GM18519 (cell line): ENCODE measurements around the gene DUSP6.

Experiments
- ATAC-seq: cut with Tn5 transposase; IDR thresholded peaks from one replicate; pipeline ENCODE4 v1.9.1; 2021; ENCODE audit warnings: mild to moderate bottlenecking, moderate library complexity; ENCODE audit not compliant: unreplicated experiment, low FRiP score

Gene DUSP6

DNA sequence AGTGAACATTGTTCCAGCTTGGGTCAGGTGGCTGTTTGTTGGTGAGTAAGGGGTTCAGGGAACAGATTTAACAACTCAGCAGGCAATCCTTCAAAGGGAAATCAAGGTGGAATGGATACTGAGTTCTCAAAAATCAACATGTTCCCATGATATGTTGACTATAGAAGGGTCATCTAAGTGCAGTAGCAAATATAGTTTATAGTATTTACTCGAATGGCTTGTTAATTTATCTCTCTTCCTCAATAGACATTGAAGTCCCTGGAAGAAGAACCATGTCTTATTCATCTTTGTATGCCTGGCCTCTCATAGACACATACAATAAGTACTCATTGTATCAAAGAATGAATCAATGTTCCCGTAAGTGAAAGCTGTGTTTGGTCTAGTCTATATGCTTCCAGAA lies 24.5 kb upstream of the DUSP6 start:
- no peak for ATAC-seq

GRCh38 chr12:89376202-89376529 lies 23.9 kb upstream of the DUSP6 start:
- no peak for ATAC-seq

DNA sequence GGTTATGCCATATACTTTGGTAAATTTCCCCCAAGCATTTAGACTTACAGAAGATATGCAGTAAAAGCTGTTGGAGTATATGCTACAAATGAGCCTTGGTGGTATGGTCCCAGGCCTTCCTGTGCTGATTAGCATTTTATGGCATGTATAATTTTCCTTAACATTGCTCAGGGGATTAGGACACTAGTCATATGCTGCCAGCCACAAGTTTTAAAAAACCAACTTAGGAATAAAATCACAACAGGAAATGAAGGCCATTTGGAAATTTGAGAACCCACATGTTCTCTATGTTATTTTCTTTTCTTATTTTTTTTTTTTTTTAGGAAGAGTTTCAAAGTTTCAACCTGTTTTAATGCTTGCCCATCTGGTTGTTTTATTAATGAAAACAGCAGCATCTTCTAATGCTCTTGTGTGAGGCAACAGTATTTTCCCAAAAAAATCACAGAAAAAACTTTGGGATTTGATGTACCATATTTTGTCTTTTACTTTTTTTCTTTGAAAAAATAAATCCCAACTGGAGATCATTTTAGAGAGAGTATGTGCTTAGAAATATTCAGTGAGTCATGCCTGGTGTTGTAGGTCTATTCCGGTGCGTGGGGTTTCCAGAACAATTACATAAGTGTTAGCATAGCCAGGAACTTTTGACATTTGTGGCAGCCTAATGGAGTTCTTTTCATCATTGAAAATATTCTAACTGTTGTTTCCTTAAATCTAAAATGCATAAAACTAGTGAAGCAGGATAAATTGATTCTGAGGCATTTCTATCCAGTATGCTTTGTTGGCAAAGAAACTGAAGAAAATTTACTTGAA lies 21.7 kb upstream of the DUSP6 start:
- ATAC-seq, result no peak

- ATAC-seq, result no peak
These were observed 20.5 kb upstream of the DUSP6 start for GRCh38 chr12:89372584-89373370.

GRCh38 chr12:89370850-89371249 lies 18.5 kb upstream of the DUSP6 start:
- no peak for ATAC-seq

- no peak for ATAC-seq
These were observed 18.1 kb upstream of the DUSP6 start for GRCh38 chr12:89370421-89370831.

GRCh38 chr12:89369166-89369565 lies 16.9 kb upstream of the DUSP6 start:
- ATAC-seq, result no peak

- ATAC-seq, result no peak
These were observed 16.1 kb upstream of the DUSP6 start for GRCh38 chr12:89368391-89368790.

DNA sequence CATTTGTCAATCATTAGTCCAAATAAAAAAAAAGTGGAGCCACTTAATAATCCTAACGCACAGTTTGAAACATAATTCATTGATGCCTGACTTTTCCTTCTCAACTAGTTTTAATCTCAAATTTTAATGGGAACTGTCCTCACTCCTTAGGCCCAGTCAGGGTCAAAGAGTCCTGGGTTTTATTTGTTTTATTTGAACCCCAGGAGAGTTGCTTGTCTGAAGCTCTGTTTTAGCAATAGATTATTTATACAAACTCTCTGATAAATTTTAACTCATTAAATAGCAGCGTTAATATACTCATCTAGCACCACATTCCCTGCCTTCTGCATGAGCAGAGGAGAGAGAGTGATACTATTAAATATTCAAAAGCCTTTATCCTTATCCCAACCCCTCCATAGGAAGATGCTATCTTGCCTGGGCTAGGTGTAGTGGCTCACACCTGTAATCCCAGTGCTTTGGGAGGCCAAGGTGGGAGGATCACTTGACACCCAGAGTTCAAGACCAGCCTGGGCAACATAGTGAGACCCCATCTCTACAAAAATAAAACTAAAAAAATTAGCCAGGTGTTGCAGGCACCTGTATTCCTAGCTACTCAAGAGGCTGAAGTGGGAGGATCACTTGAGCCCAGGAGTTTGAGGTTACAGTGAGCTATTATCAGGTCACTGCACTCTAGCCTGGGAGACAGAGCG lies 14.5 kb upstream of the DUSP6 start:
- no peak for ATAC-seq

DNA sequence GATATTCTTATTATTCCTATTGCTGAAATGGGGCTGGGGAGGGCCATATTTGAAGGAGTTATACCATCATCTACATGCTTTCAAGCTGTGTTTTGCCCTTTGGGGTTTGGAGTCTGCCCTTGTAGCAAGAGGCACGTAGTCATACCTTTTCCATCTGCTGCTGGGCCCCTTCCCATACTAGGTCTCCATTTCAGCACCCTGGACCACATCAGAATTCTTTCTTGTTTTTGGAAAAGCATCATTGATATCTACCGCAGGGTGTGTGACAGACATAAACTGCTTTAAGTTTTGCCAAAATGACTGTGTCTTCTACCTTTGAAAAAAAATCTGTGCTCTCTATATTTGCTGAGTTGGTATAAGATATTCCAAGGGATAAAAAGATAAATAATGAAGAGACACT lies 12.3 kb upstream of the DUSP6 start:
- ATAC-seq, result no peak

GRCh38 chr12:89364058-89364457 lies 11.8 kb upstream of the DUSP6 start:
- ATAC-seq, result no peak

DNA sequence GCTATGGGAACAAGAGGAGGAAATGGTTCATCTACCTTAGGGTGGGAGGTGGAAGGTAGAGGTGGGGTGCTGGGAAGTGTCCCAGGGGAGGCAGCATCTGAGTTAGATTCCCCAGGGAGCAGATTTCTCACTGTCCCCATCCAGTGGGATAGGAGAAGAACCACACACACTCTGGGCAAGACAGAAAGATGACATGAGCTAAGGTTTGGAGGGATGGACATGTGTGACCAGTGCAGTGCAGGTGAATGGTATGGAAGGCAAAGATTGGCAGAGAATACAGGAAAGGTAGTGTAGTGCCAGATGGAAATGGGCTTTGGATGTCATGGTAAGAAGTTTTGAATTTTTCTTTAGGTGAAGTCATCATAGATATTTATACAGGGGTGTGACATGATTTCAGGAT lies 11.3 kb upstream of the DUSP6 start:
- ATAC-seq, result no peak

- no peak for ATAC-seq
These were observed 10.8 kb upstream of the DUSP6 start for GRCh38 chr12:89363084-89363483.

DNA sequence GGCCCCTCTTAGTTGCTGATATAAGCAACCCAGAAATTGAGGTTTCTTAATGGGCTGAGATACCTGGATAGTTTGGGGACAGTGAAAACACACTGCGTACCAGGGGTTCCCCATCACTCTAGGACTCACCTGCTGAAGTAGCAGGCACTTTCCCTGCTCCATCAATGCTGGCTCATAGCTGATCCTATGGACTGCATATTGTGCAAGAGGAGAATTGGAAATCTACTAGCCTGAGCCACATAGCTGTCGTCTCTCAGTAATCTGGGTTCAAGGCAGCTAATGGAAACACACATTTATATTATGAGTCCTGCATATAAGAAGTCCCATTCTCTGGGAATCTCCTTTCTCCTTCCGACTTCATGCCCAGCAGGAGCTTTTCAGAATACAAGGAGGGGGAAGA lies 7.3 kb upstream of the DUSP6 start:
- ATAC-seq, result no peak

- ATAC-seq, result no peak
These were observed 6.5 kb upstream of the DUSP6 start for GRCh38 chr12:89358805-89359204.

- ATAC-seq, result no peak
These were observed 5.0 kb upstream of the DUSP6 start for GRCh38 chr12:89357297-89357730.

- ATAC-seq, result no peak
These were observed 3.9 kb upstream of the DUSP6 start for GRCh38 chr12:89356069-89356665.

GRCh38 chr12:89355243-89356068 lies 3.2 kb upstream of the DUSP6 start:
- no peak for ATAC-seq

DNA sequence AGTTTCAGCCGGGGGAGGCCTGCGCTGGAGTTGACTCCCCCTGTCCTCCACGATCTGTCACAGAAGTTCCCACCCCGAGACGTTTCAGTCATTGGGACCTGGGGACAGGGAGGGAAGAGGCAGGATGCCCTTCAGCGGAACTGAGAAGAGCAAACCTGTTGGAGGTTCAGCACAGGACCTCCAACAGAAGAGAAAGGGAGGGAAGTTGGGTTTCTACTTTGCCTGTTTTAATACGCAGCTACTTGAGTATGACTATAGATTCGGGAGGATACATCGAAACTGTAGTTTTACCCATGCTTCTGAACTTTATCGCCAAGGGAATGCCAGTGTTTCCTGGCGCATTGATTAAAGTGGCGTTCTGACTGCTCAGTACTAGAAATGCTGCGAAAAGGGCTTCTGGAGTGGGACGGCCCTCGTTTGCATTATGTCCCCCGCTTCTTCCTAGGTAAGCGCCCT lies 2.3 kb upstream of the DUSP6 start:
- no peak for ATAC-seq
